Measurements from ENCODE around the gene CCNL2.
"Not testable (repeated sequence)": the region's sequence is repeated elsewhere in the genome, so short reads cannot be mapped to it uniquely, and the experiment has no call there.

Gene CCNL2

DNA sequence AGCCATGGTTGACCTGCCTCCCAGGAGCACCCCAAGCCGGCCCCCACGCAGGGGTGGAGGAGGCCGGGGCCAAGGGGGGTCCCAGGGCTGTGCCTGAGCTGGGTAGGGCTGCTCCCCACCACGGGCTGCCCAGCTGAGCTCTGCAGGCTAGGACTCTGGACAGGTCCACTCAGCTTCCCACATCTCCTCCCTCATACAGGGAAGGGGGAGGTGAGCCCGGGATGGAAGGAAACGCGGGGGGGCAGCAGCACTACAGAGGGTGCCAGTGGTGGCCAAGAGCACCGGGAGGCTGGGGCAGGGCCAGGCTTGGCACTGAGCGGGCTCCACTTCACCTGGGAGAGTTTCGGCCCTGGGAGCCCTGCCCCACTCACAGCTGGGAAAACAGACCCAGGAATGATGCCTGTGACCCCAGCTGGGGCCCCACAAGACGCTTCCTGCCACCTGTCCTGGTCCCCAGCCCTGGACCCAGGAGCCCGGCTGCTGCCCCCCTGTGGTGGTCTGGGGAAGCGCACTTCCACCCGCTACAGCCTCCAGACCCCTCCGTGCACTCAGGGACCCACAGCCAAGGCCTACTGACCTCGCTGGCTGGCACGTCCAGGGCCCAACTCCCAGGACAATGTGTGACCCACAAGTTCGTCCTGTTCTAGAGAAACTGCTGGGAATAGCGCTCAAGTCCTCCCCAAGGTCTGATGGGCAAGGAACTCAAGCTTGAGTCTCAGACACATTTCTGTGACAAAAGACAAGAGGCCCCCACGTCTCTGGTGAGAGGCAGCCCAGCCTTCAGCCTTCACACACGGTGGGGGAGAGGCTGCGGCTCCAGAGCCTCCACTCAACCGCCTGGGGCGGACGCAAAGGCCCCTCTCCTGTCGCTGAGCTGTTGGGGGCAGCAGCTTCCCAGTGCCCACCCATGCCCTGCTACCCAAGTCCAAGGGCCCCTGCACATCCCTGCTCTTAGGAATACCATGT, 27.1 kb downstream of the CCNL2 start:
- DNase-seq: peak; percentile 66 to 76

DNA sequence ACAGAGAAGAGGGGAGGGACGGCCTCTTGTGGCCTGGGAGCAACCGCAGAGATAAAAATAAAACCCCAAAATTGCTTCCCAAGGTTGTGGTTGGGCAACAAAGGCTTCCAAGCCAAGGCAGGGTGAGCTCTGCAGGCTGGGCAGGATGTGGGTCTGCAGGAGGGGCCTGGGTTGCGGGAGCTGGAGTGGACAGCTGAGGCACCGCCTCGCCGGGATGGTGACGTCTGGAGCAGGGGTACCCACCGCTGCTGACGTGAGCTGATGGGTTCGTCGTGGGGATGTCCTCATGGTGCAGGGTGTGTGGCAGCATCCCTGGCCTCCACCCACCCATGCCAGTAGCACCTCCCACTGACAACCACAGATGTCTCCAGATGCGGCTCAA, 27.8 kb downstream of the CCNL2 start:
- peak; percentile 14 to 38 for DNase-seq

DNA sequence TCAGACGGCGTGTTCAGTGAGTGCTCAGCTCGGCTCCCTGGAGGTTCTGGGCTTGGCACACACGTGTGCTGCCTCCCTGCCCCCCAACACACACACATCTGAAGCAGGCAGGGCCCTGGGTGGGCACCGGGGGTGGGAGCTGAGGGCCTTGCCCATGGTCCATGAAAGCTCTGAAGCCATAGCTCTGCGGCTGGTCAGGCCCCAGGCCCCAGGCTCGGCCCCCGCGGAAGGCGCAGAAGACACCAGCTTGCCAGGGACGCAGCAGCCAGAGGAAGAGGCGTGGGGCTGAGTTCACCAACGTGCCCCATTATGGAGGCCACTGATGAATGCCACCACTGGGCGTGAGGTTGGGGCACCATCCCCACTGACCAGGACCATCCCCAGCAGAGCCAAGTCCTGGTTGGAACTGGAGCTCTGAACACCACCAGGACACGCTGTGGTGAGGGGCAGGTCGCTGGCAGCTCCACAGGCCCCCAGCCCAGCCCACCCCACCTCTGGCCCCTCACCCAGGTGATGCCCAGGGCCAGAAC, 28.3 kb downstream of the CCNL2 start:
- no peak for DNase-seq

DNA sequence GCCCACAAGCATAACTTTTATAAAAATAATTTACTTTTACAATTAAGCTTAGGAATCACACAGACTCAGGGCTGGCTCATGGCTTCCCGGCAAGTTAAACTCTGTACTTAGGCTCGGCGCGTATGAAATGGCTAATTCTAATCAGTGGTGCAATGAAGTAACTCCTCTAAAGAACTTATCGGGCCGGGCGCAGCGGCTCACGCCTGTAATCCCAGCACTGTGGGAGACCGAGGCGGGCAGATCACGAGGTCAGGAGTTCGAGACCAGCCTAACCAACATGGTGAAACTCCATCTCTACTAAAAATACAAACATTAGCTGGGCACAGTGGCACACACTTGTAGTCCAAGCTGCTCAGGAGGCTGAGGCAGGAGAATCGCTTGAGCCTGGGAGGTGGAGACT, 29.0 kb downstream of the CCNL2 start:
- DNase-seq: not testable (repeated sequence)

DNA sequence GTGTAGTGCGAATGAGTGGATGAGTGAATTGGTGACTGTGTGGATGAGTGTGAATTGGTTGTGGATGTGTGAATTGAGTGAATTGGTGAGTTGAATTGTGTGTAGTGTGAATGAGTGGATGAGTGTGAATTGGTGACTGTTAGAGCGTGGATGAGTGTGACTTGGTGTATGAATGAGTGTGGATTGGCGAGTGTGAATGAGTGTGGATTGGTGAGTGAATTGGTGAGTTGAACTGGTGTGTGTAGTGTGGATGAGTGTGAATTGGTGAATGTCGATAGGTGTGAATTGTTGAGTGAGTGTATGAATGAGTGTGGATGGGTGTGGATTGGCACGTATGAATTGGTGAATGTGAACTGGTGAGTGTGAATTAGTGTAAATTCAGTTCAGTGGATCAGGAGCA, 31.8 kb downstream of the CCNL2 start:
- no peak for DNase-seq

DNA sequence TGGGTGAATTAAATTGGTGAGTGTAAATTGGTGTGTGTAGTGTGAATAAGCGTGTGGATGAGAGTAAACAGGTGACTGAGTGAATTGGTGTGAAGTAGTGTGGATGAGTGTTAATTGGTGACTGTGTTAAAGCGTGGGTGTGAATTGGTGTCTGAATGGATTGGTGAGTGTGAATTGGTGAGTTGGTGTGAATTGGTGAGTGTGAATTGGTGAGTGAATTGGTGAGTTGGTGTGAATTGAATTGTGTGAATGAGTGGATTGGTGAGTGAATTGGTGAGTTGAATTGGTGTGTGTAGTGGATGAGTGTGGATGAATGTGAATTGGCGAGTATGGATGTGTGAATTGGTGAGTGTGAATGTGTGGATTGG, 32.5 kb downstream of the CCNL2 start:
- no peak for DNase-seq

DNA sequence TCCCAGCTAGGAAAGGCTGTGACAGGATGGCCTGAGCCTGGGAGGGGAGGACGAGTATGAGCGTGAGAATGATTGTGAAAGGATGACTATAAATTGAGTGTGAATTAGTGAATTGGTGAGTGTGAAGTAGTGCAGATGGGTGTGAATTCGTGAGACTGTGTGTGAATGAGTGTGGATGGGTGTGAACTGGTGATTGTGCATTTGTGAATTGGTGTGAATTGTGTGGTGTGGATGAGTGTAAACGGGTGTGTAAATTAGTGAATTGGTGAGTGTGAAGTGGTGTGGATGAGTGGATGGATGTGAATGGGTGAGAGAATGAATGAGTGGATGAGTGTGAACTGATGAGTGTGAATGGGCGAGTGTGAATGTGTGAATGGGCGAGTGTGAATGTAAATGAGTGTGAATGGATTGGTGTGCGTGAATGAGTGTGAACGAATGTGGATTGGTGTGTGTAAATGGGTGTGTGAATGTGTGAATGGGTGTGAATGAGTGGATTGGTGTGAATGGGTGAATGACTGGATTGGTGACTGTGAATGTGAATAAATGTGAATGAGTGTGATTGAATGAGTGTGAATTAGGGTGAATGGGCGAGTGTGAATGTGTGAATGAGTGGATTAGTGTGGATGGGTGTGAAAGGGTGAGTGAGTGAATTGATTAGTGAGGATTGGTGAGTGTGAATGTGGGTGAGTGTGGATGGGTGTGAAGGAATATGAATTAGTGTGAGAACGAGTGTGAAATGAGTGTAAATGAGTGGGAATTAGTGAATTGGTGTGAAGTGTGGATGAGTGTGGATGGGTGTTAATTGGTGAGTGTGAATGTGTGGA, 33.0 kb downstream of the CCNL2 start:
- DNase-seq: no peak

DNA sequence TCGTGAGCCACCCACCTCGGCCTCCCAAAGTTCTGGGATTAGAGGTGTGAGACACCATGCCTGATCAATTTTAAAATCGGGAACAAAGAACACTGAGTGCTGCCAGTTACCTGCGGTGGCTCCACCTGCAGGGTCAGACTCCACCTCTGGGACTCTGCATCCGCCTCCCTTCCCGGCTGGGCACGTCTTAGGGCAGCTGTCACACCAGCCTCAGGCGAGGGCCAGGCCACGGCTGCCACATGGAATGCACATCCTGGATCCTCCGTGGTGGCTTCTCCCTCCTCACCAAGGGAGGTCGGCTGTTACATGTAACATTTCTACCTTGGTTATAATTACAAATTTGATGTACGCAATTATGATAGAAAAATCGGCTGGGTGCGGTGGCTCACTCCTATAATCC, 34.9 kb downstream of the CCNL2 start:
- DNase-seq: no peak

DNA sequence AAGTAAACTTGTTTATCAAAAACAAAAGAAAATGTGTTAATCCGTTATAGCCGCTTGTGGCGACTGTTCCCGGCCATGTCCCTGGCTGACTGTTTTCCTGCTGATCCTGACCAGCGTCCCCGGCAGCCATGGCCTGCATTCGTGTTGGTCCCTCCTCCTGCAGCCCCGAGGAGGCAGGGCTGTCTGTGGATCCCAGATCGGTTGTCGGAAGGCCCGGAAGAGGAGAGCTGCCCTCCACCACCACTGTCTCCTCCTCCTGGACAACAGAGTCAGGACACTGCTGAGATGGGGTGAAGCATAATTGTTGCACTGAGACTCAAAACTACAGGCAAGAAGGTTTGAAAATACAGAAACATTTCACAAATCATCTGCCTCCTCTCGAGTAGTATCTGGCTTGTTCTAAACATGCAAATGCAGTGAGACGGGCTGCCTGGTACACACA, 37.1 kb downstream of the CCNL2 start:
- DNase-seq: no peak

DNA sequence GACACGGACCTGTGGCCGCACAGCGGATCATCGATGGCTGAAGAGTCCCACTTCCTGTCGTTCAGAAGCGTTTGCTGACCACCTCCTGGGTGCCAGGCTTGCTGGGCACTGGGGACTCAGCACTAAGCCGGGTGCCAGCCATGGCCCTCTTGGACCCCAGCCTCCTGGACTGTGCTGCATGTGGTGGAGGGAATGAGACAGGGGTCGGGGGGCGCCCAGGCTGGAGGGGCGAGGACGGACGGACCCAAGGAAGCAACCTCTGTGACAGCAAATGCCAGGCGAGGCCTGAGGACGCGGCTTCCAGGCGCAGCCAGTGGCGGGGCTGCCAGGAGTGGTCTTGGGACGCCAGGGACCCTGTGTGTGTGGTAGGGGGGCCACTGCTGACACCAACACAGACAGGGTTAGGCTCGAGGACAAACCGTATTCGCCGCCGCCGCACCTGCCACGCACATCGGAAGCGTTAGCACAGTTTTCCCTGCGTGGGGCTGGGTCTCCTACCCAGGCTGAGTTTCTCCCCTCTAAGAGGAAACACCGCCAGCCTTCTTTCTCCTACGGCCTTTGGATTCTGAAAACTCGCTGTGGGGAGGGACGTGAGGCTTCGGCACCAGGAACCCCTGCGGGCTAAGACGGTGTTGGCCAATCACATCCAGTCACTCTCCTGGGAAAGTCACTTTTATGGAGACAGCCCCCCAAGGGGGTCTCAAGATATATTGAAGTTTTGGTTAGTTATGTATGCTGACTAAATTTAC, 37.7 kb downstream of the CCNL2 start:
- no peak for DNase-seq

DNA sequence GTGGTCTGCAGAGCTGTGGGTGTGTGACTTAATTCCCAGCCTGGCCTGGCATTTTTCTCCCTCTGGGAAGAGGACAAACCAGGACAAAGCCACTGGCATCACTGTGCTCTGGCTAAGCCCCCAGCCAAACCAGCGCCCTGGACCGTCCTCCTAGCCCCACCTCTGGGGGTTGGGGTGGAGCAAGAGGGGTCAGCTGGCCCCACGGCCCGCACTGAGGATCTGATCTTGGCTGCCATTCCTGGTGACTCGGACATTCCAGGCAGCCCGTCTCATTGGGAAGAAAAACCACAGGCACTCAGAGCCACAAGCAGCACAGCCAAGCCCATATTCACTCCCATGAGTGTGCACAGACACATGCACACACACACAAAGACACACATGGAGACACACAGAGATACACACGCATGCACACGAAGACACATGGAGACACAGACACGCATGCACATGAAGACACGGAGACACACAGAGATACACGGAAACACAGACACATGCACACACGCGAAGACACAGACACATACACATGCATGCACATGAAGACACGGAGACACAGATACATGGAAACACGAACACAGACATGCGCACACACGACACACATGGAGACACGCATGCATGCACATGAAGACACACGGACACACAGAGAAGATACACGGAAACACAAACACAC, 38.5 kb downstream of the CCNL2 start:
- DNase-seq: no peak

DNA sequence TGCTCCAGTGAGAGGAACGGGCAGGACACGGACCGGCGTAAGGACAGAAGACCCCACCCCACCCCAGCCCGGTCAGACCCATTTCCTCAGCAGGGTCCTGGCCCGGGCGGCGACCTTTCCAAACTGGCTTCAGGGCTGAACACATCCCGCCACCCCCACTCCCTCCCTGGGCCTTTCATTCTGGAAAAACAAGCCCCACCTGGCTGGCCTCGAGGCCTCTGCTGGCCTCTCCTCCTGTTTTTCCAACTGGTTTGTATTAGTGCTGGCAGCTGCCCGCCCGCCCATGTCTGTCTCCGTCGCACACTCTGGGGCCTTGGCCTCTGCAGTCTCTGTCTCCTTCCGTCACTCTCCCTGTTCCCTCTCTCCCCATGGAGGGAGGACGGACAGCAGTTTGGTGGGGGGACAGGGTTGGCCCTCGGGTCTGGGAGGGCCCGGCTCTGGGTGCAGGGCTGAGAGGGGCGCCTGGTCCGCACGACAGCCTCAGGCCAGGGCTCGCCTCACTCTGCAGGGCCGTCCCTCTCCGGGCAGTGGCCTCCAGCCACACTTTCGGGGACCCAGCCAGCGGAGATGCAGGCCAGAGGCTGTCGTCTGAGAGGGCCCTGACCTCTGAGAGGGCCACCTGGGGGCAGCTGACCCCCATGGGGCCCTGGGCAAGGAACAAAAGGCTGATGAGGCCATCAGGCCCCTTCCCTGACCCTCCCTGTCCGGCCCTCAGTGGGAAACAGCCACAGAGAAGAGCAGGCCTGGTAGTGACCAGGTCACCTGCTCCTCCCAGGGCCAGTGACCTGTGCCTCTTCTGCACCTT, 39.3 kb downstream of the CCNL2 start:
- DNase-seq: no peak

DNA sequence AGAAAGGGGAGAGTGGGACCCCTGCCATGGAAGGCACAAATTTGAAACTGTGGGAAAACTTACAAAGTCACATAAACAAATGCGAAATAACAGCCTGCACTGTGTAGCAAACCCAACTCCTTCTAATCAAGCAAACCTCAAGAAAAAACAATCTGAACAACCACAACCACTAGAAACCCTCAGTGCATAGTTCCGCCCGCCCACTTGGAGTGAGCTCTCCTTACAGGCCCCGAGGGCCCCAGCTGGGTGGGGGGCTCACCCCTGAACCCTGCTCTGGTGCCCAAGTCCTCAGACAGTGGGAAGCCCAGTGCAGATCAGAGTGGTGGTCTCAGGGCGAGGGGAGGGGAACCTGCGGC, 39.8 kb downstream of the CCNL2 start:
- no peak for DNase-seq

DNA sequence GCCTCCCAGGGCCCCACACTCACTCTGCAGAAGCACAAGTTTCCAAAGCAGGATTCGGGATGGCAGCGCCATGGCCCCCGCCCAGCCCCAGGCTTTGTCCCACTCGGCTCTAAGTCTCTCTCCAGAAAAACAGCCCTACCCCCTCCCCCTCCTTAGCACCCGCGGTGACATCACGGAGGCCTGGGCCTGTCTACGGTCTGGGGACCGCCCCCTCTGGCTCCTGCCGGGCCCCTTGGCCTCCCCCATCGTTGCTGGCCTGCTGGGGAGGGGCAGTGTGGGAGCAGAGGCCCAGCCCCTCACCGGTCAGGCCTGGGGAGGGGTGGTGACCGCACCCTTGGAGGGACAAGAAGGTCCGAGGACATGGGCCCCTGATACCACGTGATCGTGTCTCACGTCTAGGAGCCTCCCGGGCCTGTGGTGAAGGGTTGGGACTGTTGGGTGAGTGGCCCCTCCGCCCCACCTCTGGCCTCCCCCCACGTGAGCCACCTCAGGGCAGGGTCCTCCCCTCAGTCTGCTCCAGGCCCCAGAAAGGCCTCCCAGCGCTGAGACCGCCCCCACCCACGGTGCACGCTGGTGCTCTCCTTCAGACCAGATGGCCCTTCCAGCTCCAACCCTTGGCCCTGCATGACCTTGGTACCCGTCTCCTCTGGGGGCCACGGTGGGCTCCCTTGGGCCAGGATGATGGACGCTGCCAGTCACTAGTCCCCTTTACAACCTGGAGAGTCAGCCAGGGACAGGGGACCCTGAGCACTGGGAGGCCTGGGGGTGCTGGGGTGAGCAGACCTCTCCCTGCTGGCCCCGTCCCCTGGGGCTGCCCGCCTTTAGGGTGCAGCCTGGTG, 40.5 kb downstream of the CCNL2 start, which contains the start of gene MXRA8:
MXRA8 (minus strand) TSS at position 123 of the 839 bp plus-strand sequence; CDS start at position 72, 51 bp downstream.
- DNase-seq: no peak

DNA sequence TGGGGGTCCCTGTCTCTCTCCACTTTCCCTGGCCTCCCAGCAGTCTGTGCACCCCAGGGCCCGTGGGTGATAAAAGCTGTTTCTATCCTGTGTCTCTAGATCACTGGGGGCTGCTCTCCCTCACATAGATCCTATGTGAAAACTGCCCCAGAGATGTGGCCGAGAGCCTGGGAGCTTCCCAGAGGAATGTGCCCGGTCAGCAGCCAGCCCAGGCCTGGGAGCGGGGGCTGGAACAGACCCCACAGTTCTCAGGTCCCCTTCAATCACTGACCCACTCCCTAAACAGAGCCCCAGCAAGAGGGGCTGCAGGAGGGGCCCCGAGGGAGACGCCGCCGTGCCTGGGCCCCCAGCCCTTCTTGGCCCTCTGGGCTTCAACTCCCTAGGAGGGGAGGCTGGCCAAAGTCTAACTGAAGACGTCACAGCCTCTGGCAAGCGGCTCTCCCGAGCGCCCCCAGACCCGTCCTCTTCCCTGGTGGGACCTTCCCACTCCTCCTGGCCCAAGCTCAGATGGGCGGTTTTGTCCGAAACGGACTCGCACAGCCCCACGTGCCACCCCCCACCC, 41.2 kb downstream of the CCNL2 start:
- no peak for DNase-seq

DNA sequence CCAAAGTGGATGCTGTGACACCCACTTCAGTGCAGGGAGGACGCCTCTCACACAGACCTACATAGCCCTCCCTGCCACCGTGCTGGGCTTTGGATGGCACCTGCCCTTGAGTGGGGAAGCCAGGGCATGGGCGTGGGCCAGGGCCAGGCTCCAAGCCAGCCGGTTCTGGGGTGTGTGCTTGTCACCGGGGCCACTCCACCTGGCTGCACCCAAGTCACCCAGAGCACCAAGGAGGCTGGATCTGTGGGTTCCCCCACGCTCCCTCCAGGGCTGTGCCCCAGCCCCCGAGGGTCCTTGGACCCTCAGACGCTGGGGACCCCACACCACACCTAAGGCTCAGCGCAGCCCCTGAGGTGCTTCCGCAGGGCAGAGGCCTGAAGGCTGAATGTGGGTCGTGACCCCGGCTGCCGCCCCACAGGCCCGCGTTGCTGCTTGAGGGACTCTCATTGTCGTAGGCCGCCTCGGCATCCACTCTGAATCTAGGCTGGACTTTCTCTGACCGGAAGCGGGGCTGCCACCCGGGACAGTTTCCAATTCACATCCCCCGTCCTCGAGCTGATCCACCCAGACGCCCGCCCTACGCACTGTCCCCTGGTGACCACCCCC, 42.2 kb downstream of the CCNL2 start:
- no peak for DNase-seq

DNA sequence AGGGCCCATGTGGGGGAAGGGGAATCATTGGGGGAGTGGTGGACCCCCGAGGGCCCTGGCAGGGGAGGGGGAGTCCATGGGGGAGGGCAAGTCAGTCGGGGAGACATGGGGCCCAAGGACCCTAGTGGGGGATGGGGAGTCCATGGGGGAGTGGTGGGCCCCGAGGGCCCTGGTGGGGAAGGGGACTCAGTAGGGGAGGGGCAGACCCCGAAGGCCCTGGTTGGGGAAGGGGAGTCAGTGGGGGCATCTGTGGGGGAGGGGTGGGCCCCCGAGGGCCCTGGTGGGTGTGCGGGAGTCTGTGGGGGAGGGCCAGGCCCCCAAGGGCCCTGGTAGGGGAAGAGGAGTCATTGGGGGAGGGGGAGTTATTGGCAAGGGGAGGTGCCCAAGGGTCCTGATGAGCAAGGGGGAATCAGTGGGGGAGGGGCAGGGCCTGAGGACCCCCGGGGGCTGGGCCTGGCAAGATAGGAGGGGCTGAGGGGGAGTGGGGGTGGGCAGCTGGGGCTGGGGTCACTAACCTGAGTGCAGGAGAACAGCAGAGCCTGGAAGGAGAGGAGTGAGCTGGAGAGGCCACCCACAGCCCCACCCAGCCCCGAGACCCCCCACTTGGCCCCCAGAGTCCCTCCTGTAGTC, 42.9 kb downstream of the CCNL2 start:
- DNase-seq: no peak

DNA sequence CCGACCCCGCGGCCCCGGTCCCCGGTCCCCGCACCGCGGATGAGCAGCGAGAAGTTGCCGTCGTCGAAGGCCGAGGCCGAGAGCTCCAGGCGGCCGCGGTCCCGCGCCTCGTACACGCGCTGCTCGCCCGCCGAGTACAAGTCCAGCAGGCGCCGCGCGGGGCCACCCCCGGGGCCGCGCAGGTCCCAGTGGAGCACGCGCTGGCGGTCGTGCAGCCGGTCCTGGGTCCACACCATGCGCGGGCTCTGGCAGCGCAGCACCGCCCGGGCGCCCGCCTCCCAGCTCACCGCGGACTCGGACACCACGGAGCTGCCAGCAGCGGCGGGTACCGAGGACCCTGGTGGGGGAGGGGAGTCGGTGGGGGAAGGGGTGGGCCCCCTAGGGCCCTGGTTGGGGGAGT, 43.7 kb downstream of the CCNL2 start:
- no peak for DNase-seq
